GM10266 (cell line): ENCODE measurements around the gene LEMD3.
A peak's percentile ranks its signal among the peaks of the same experiment; 100 is the strongest.

ENCODE experiments used
- DNase-seq: peaks from one replicate; pipeline ENCODE4 v3.0.0; 2012; ENCODE audit errors: extremely low spot score
- CTCF ChIP-seq: IDR thresholded peaks from 2 replicates; pipeline ENCODE4 v1.5.1; 2012; ENCODE audit warnings: mild to moderate bottlenecking, low read depth; ENCODE audit not compliant: control insufficient read depth, insufficient read depth; ENCODE audit errors: missing control alignments

Gene LEMD3

DNA sequence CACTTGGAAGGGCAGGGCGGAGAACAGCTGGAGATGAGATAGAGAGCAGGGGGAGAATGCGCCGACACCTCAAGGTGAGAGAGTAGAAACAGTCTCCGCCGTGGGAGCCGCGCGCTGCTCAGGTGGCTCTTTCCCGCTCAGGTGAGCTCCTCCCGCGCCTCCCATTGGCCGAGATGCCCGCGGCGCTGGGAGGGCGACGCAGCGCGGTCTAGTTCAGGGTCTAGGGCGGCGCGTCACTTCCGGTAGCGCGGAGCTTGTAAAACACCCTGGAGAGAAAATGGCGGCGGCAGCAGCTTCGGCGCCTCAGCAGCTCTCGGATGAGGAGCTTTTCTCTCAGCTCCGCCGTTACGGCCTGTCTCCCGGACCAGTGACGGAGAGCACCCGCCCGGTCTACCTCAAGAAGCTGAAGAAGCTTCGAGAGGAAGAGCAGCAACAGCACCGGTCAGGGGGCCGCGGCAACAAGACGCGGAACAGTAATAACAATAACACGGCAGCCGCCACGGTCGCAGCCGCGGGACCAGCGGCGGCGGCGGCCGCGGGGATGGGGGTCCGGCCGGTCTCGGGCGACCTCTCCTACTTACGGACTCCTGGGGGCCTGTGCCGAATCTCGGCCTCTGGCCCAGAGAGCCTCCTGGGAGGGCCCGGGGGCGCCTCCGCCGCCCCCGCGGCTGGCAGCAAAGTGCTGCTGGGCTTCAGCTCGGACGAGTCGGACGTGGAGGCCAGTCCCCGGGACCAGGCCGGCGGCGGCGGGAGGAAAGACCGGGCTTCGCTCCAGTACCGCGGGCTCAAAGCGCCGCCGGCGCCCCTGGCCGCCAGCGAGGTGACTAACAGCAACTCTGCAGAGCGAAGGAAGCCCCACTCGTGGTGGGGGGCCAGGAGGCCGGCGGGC is at the start of gene LEMD3:
TSS of gene LEMD3 (plus strand) at position 264 of the 889 bp plus-strand sequence. CDS start at position 278, 14 bp downstream.
- DNase-seq, result peak; percentile 93
- no peak for TF ChIP-seq CTCF

DNA sequence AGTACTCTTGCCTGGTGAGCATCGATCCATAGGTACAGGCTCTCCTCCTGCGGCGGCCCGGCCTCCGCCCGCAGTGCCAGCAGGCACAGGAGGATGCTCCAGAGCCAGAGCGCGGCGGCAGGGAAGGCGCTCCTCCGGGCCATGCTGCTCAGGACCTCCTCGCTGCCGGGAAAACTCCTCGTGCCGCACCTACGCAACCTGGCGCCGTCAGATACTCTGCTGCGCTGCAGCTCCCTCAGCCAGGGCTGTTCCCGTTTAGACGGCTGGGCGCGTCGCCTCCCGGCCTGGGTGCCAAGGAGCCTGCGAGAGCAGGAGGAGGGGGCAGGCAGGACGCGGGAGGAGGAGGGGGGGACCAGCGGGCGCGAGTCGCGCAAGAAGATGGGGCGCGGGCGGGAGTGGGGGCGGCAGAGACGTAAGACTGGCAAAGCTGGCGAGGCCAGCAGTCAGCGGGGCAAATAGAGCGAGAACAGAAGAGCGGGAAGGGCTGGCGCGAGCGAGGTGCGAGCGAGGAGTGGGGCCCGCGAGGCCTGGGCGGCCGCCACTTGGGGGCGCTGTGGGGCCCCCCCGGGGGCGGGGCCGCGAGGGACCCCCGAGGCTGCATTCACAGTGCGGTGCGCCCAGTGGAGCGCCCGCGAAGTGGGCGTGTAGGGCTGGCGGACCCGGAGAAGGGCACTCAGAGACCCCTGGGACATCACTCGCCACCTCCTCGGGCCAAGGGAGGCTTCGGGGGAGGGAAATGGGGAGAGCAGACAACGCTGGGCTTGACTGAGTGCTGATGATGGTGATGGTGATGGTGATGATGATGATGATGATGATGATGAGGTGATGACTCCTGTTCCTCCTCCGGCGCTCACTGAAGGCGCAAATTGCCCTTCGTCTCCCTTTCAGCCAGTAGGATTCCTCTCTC is 48.1 kb upstream of the LEMD3 start, which contains the start of gene WIF1:
TSS of gene WIF1 (minus strand) at position 257 of the 907 bp plus-strand sequence. CDS start at position 143, 114 bp downstream.
- peak; percentile 62 for TF ChIP-seq CTCF
- DNase-seq, result peak; percentile 53

GRCh38 chr12:65121956-65122469 is 47.4 kb upstream of the LEMD3 start:
- DNase-seq, result no peak
- TF ChIP-seq CTCF, result no peak

DNA sequence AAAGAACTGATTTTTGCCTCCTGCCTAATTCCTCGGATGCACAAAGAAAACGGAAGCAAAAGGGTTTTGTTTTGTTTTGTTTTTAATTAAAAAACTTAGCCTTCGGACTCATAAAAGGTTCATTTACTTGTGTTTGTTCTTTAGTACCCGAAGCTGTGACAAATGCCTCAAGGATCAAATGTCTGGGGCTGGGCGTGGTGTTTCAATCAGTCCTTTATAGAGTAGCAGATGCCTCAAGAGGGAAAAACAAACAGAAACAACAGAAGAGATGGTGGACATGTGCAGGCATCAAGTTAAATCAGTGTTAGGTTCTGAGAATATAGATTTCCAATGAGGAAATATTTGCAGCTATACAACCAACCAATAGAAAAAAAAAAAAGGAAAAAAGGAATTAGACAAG is 46.7 kb upstream of the LEMD3 start:
- DNase-seq, result no peak
- no peak for TF ChIP-seq CTCF

DNA sequence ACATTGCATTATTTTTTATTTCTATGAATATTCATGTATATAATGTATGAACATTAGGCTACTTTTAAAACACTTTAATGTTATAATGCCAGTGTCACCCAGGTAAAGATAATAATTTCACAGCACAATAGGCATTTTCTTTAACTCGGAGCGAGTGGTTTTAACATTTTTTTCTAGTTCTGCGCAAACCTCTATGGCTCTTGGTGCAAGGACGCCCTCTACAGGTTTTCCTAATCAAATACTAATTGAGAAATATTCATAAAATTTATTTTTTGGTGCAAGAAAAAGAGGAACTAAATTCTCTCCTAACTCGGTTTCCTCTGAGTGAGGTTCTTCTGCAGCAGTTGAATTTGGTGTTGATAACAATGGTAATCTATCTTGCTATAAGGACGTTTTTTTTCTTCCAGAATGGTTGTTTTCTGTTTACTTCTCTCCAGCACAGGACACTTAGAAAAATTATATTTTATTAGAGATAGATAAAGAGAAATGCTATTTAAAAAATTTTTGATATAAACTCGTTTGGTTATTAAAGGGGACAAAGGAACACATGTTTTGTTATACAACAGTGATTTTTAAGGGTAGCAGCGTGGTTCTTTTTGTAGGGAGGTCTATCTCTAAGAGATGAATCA is 45.8 kb upstream of the LEMD3 start:
- DNase-seq, result peak; percentile 23
- TF ChIP-seq CTCF, result peak; percentile 55

DNA sequence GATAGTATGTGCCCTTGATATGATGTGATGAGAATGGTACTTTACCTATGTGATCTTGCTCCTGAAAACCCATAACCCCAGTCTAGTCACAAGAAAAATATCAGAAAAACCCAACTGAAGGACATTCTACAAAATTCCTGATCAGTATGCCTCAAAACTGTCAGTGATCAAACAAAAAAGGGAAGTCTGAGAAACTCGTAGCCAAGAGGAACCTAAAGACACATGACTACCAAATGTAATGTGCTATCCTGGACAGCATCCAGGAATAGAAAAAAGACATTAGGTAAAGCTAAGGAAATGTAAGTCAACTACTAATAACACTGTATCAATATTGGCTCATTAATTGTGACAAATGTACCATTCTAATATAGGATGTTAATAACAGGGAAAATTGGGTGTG is 44.1 kb upstream of the LEMD3 start:
- no peak for TF ChIP-seq CTCF

More for the DNA sequence above, 44.1 kb upstream of the LEMD3 start:
- no peak for DNase-seq
